Measurements from ENCODE around the gene PTCD2. TPM values are rescaled to one million over a fixed set of nuclear protein-coding genes. Genes with fewer than 3 reads are reported as not detected.

PTCD2 gene
- total RNA-seq, 1 experiment from 2014 or later = 19.3 TPM

- ChIA-PET CTCF (no interaction called here), POLR2A (no interaction called here), RAD21 (ENCODE audit: low non-redundant PET in 1 of 2, low total read pairs in 2 of 2, uncharacterized antibody in 2 of 2, unreplicated experiment in 2 of 2) (no interaction called here)
- Histone ChIP-seq H2AFZ (ENCODE audit: low read depth, low read length, poor library complexity, severe bottlenecking) (no peak overlapping the region), H3K4me3 (replicated peaks in 1 of 2; ENCODE audit: low read depth in 1 of 2, low read length in 2 of 2) (no peak overlapping the region), H3K36me3 (ENCODE audit: control insufficient read depth in 1 of 2, insufficient read depth in 2 of 2, low read length in 2 of 2) (no peaks in the 10 kb centered on the region), H3K9me3 (ENCODE audit: control insufficient read depth in 1 of 2, insufficient read depth in 1 of 2, low read depth in 1 of 2, low read length in 2 of 2) (no peaks in the 10 kb centered on the region), H3K9me2 (ENCODE audit: insufficient read depth) (no peaks in the 10 kb centered on the region), H3K79me2 (ENCODE audit: insufficient read depth, low read length) (no peaks in the 10 kb centered on the region), H3K27ac (ENCODE audit: low read depth, low read length) (no peak overlapping the region), H3K9ac (ENCODE audit: low read length) (no peak overlapping the region), H4K20me1 (ENCODE audit: insufficient read depth) (no peaks in the 10 kb centered on the region), H3K4me2 (ENCODE audit: low read length) (no peak overlapping the region), H3K27me3 (ENCODE audit: insufficient read depth, low read length) (no peaks in the 10 kb centered on the region), H3K4me1 (ENCODE audit: control insufficient read depth in 1 of 2, insufficient read depth in 2 of 2, low read length in 2 of 2) (peaks cover 0 to 4% of the 10 kb centered on the region in 2 experiments; a peak in 1 of 4 replicates)
- intact Hi-C loops (cut with micrococcal nuclease) = loop anchor here (5.0 kb wide), 1 partner anchor 448 kb away; the partner anchor contains the start of gene TNPO1
- TF ChIP-seq SRF (IDR thresholded peaks at IDR 0.05; ENCODE audit: low read depth) (no peak), EGR1 (IDR thresholded peaks at IDR 0.05; ENCODE audit: low read depth) (no peak), ZNF274 (IDR thresholded peaks at IDR 0.05; ENCODE audit: low read depth, low read length) (no peak), ZFX (IDR thresholded peaks at IDR 0.05) (no peak), SP1 (IDR thresholded peaks at IDR 0.05; ENCODE audit: low read depth) (no peak), CBX3 (IDR thresholded peaks at IDR 0.05; ENCODE audit: low read depth) (no peak), RAD21 (IDR thresholded peaks at IDR 0.05; ENCODE audit: low read depth) (no peak), CEBPB (IDR thresholded peaks at IDR 0.05; ENCODE audit: low read depth) (no peak), EZH2phosphoT487 (IDR thresholded peaks at IDR 0.05; ENCODE audit: borderline replicate concordance) (no peak), FOSL1 (IDR thresholded peaks at IDR 0.05; ENCODE audit: low read depth) (no peak)
- TF ChIP-seq, protein P1, sequence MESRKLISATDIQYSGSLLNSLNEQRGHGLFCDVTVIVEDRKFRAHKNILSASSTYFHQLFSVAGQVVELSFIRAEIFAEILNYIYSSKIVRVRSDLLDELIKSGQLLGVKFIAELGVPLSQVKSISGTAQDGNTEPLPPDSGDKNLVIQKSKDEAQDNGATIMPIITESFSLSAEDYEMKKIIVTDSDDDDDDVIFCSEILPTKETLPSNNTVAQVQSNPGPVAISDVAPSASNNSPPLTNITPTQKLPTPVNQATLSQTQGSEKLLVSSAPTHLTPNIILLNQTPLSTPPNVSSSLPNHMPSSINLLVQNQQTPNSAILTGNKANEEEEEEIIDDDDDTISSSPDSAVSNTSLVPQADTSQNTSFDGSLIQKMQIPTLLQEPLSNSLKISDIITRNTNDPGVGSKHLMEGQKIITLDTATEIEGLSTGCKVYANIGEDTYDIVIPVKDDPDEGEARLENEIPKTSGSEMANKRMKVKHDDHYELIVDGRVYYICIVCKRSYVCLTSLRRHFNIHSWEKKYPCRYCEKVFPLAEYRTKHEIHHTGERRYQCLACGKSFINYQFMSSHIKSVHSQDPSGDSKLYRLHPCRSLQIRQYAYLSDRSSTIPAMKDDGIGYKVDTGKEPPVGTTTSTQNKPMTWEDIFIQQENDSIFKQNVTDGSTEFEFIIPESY (IDR thresholded peaks at IDR 0.05; ENCODE audit: extremely low read depth, insufficient replicate concordance, low read length) = no peak
- TF ChIP-seq, protein P2, sequence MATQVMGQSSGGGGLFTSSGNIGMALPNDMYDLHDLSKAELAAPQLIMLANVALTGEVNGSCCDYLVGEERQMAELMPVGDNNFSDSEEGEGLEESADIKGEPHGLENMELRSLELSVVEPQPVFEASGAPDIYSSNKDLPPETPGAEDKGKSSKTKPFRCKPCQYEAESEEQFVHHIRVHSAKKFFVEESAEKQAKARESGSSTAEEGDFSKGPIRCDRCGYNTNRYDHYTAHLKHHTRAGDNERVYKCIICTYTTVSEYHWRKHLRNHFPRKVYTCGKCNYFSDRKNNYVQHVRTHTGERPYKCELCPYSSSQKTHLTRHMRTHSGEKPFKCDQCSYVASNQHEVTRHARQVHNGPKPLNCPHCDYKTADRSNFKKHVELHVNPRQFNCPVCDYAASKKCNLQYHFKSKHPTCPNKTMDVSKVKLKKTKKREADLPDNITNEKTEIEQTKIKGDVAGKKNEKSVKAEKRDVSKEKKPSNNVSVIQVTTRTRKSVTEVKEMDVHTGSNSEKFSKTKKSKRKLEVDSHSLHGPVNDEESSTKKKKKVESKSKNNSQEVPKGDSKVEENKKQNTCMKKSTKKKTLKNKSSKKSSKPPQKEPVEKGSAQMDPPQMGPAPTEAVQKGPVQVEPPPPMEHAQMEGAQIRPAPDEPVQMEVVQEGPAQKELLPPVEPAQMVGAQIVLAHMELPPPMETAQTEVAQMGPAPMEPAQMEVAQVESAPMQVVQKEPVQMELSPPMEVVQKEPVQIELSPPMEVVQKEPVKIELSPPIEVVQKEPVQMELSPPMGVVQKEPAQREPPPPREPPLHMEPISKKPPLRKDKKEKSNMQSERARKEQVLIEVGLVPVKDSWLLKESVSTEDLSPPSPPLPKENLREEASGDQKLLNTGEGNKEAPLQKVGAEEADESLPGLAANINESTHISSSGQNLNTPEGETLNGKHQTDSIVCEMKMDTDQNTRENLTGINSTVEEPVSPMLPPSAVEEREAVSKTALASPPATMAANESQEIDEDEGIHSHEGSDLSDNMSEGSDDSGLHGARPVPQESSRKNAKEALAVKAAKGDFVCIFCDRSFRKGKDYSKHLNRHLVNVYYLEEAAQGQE (IDR thresholded peaks at IDR 0.05; ENCODE audit: low read depth) = no peak
- TF ChIP-seq, protein P3, sequence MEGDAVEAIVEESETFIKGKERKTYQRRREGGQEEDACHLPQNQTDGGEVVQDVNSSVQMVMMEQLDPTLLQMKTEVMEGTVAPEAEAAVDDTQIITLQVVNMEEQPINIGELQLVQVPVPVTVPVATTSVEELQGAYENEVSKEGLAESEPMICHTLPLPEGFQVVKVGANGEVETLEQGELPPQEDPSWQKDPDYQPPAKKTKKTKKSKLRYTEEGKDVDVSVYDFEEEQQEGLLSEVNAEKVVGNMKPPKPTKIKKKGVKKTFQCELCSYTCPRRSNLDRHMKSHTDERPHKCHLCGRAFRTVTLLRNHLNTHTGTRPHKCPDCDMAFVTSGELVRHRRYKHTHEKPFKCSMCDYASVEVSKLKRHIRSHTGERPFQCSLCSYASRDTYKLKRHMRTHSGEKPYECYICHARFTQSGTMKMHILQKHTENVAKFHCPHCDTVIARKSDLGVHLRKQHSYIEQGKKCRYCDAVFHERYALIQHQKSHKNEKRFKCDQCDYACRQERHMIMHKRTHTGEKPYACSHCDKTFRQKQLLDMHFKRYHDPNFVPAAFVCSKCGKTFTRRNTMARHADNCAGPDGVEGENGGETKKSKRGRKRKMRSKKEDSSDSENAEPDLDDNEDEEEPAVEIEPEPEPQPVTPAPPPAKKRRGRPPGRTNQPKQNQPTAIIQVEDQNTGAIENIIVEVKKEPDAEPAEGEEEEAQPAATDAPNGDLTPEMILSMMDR (IDR thresholded peaks at IDR 0.05 in 2 of 3, conservative IDR thresholded peaks at IDR 0.05 in 1 of 3; ENCODE audit: borderline replicate concordance in 1 of 3, insufficient read depth in 1 of 3, low read depth in 2 of 3, low read length in 2 of 3) = no peak
- no TSS peak for BruUV-seq (replicated peaks)
- DNase-seq (ENCODE audit: low read depth, low spot score) (no peak), ATAC-seq (no peak)
Measured at GRCh38 chr5:72369301-72369700, 49.1 kb downstream of the PTCD2 start.

Data from HCT116 (cell line).